ENCODE data around the gene WDR53.
"Not testable (repeated sequence)": the region's sequence is repeated elsewhere in the genome, so short reads cannot be mapped to it uniquely, and the experiment has no call there.

WDR53 gene

GRCh38 chr3:196558476-196558875 is 9.9 kb downstream of the WDR53 start:
- no peak for DNase-seq (ENCODE audit: low read depth)

GRCh38 chr3:196557236-196557635 is 11.1 kb downstream of the WDR53 start:
- DNase-seq (ENCODE audit: low read depth): no peak

- DNase-seq (ENCODE audit: low read depth): no peak
Observed at GRCh38 chr3:196555295-196555694, 13.1 kb downstream of the WDR53 start.

GRCh38 chr3:196554205-196554604 is 14.1 kb downstream of the WDR53 start:
- DNase-seq (ENCODE audit: low read depth): no peak

GRCh38 chr3:196553551-196553950 is 14.8 kb downstream of the WDR53 start:
- DNase-seq (ENCODE audit: low read depth): no peak

- no peak for DNase-seq (ENCODE audit: low read depth)
Observed at GRCh38 chr3:196552253-196552652, 16.1 kb downstream of the WDR53 start.

GRCh38 chr3:196550172-196550571 is 18.2 kb downstream of the WDR53 start:
- not testable (repeated sequence) for DNase-seq (ENCODE audit: low read depth)

- not testable (repeated sequence) for DNase-seq (ENCODE audit: low read depth)
Observed at GRCh38 chr3:196549312-196549711, 19.0 kb downstream of the WDR53 start.

GRCh38 chr3:196547067-196547466 is 21.3 kb downstream of the WDR53 start:
- DNase-seq (ENCODE audit: low read depth): no peak

- DNase-seq (ENCODE audit: low read depth): no peak
Observed at GRCh38 chr3:196546537-196546936, 21.8 kb downstream of the WDR53 start.

GRCh38 chr3:196544491-196544992 is 23.8 kb downstream of the WDR53 start:
- no peak for DNase-seq (ENCODE audit: low read depth)

GRCh38 chr3:196541684-196542445 is 26.5 kb downstream of the WDR53 start:
- DNase-seq (ENCODE audit: low read depth): no peak

- DNase-seq (ENCODE audit: low read depth): peak; percentile 51
Observed at GRCh38 chr3:196537319-196537984, 30.9 kb downstream of the WDR53 start.

- DNase-seq (ENCODE audit: low read depth): no peak
Observed at GRCh38 chr3:196533260-196533681, 35.1 kb downstream of the WDR53 start.

GRCh38 chr3:196531418-196531817 is 36.9 kb downstream of the WDR53 start:
- DNase-seq (ENCODE audit: low read depth): no peak

GRCh38 chr3:196528639-196529233 is 39.6 kb downstream of the WDR53 start:
- DNase-seq (ENCODE audit: low read depth): peak; percentile 25

GRCh38 chr3:196525141-196525540 is 43.2 kb downstream of the WDR53 start:
- DNase-seq (ENCODE audit: low read depth): no peak

GRCh38 chr3:196524527-196524926 is 43.8 kb downstream of the WDR53 start:
- DNase-seq (ENCODE audit: low read depth): no peak

- no peak for DNase-seq (ENCODE audit: low read depth)
Observed at GRCh38 chr3:196523841-196524240, 44.5 kb downstream of the WDR53 start.

- DNase-seq (ENCODE audit: low read depth): not testable (repeated sequence)
Observed at GRCh38 chr3:196521291-196521690, 47.1 kb downstream of the WDR53 start.

- no peak for DNase-seq (ENCODE audit: low read depth)
Observed at GRCh38 chr3:196519718-196520082, 48.7 kb downstream of the WDR53 start.

- peak; percentile 36 for DNase-seq (ENCODE audit: low read depth)
Observed at GRCh38 chr3:196518966-196519717, 49.2 kb downstream of the WDR53 start.

Measured in T follicular helper cell (primary cell).